ENCODE results near the gene CDKAL1.

The CDKAL1 gene

DNA sequence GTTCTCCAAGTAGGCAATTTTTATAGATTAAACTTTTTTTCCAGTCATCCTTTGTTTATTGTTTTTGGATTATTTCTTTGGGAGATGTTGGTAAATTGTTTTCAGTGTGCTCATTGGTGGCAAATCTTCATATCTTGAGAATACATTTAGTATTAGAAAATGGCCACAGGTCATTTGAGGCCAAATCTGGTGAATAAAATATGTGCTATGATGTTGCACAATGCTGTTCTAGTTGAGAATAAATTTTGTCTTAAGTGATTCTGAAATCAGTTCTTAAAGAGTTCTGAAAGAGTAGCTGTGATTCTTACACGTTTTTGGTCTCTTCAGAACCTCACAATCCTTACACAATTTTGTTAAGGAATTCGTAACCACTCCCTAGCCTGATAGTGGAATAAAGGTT lies 20.1 kb downstream of the CDKAL1 start:
- Histone ChIP-seq H3K9me3 (ENCODE audit: control insufficient read depth, low read length) (no peaks in the 10 kb centered on the region), H3K4me3 (ENCODE audit: extremely low read depth, insufficient read depth, low read length, poor library complexity, severe bottlenecking) (no peak overlapping the region), H3K36me3 (ENCODE audit: control insufficient read depth, insufficient read depth, low read length) (peaks cover 31% of the 10 kb centered on the region), H3K4me1 (ENCODE audit: control insufficient read depth, insufficient read depth, low read length, poor library complexity, severe bottlenecking) (no peaks in the 10 kb centered on the region), H3K27ac (ENCODE audit: low read depth, low read length, severe bottlenecking) (no peak overlapping the region)
- 100% methylated on average over 1 of the region's 2 CpGs; no CpG with 5 or more reads in 1 of the 2 experiments for WGBS, 2 experiments (ENCODE audit: insufficient coverage in 2 of 2)

DNA sequence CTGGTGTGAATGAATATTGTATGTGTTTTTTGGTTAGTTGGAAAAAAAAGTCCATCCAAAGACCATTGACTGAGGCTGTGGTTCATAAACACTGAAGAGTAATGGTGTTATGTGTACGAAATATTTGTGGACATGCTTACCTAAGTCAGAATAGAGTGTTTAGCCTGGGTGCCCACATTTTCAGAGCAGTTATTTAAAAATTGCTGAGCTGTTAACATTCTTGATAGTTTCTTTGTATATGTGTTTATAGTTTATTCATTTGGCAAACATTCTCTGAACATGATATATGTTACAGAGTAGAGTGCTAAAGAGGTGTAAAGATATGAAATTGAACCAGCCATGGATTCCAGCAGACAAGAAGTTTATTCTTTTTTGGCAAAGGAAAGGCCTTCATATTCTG lies 20.6 kb downstream of the CDKAL1 start:
- Histone ChIP-seq H3K36me3 (ENCODE audit: control insufficient read depth, insufficient read depth, low read length) (peaks cover 30% of the 10 kb centered on the region), H3K27ac (ENCODE audit: low read depth, low read length, severe bottlenecking) (no peak overlapping the region), H3K4me3 (ENCODE audit: extremely low read depth, insufficient read depth, low read length, poor library complexity, severe bottlenecking) (no peak overlapping the region), H3K4me1 (ENCODE audit: control insufficient read depth, insufficient read depth, low read length, poor library complexity, severe bottlenecking) (no peaks in the 10 kb centered on the region), H3K9me3 (ENCODE audit: control insufficient read depth, low read length) (no peaks in the 10 kb centered on the region)
- WGBS, 2 experiments (ENCODE audit: insufficient coverage in 2 of 2), result 92 to 100% methylated on average over 1 of the region's 1 CpG

DNA sequence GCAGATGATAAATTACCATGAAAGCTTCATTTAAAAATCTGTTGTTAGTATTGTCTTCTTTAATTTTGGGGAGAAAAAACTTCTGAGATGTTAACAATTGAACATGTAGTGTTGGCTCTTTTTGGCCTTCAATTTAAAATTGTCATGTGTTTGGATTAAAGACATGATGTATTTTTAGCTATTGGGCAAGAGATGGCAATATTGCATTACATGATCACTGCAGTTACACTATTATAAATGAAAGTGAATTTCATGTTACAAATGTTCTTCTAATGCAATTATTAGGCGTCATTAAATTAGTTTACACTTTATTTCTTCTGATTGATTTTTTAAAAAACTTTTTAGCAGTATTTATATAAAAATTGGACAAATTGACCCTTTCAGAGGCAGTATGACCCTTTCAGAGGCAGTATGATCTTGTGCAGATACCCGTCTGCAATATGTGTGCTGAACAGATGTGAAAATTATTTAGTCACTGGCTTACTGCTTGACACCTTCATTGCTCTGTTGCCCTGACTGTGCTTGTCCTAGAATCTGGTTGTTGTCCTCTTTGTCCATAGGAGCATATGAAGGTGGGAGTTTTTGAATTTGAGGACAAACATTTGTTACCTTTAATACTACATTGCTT lies 25.8 kb downstream of the CDKAL1 start:
- H3K9me3 ChIP-seq (ENCODE audit: control insufficient read depth, low read length), result no peaks in the 10 kb centered on the region
- 88 to 100% methylated on average over 1 of the region's 2 CpGs for WGBS, 2 experiments (ENCODE audit: insufficient coverage in 2 of 2)

DNA sequence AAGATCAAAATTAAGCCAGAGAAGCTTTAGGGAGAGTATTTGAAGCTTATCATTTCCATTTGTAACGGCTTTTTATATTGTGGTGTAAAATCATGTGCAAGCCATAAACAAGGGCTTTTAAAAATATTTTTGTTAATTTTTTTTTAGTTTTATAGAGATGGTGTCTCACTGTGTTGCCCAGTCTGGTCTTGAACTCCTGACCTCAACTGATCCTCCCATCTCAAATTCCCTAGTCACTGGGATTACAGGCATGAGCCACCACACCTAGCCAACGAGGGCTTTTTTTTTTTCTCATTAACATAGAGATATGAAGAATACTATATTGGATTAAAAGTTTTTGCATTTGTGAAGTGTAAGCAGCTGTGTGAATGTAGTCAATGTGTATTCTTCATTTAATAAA lies 29.1 kb downstream of the CDKAL1 start:
- 88 to 100% methylated on average over 1 of the region's 2 CpGs for WGBS, 2 experiments (ENCODE audit: insufficient coverage in 2 of 2)
- H3K27ac ChIP-seq (ENCODE audit: low read depth, low read length, severe bottlenecking), result no peak overlapping the region

More for the DNA sequence above, 25.8 kb downstream of the CDKAL1 start:
- Histone ChIP-seq H3K36me3 (ENCODE audit: control insufficient read depth, insufficient read depth, low read length) (peaks cover under 1% of the 10 kb centered on the region), H3K27ac (ENCODE audit: low read depth, low read length, severe bottlenecking) (no peak overlapping the region), H3K4me3 (ENCODE audit: extremely low read depth, insufficient read depth, low read length, poor library complexity, severe bottlenecking) (no peak overlapping the region), H3K4me1 (ENCODE audit: control insufficient read depth, insufficient read depth, low read length, poor library complexity, severe bottlenecking) (no peaks in the 10 kb centered on the region)

DNA sequence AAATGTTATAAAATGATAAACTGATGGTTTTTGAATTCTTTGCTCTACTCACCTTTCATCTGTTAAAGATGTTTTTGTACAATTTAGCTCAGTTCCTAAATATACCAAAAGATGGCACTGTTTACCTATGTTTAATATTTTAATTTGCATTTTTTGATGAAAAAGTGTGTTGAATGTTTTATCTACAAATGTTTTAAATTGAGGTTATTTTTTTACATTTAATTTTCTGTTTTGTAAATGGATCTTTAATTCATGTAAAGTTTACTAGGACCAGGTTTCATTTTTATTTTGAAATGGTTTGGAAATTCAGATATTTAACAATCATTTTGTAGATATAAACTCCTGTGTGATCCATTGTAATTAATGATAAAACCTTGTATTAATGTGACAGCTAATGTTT lies 30.0 kb downstream of the CDKAL1 start:
- Histone ChIP-seq H3K4me1 (ENCODE audit: control insufficient read depth, insufficient read depth, low read length, poor library complexity, severe bottlenecking) (no peaks in the 10 kb centered on the region), H3K27ac (ENCODE audit: low read depth, low read length, severe bottlenecking) (no peak overlapping the region), H3K36me3 (ENCODE audit: control insufficient read depth, insufficient read depth, low read length) (no peaks in the 10 kb centered on the region), H3K9me3 (ENCODE audit: control insufficient read depth, low read length) (no peaks in the 10 kb centered on the region), H3K4me3 (ENCODE audit: extremely low read depth, insufficient read depth, low read length, poor library complexity, severe bottlenecking) (no peak overlapping the region)

More for the DNA sequence above, 29.1 kb downstream of the CDKAL1 start:
- H3K36me3 ChIP-seq (ENCODE audit: control insufficient read depth, insufficient read depth, low read length), result no peaks in the 10 kb centered on the region
- no peaks in the 10 kb centered on the region for H3K9me3 ChIP-seq (ENCODE audit: control insufficient read depth, low read length)
- no peak overlapping the region for H3K4me3 ChIP-seq (ENCODE audit: extremely low read depth, insufficient read depth, low read length, poor library complexity, severe bottlenecking)
- no peaks in the 10 kb centered on the region for H3K4me1 ChIP-seq (ENCODE audit: control insufficient read depth, insufficient read depth, low read length, poor library complexity, severe bottlenecking)

DNA sequence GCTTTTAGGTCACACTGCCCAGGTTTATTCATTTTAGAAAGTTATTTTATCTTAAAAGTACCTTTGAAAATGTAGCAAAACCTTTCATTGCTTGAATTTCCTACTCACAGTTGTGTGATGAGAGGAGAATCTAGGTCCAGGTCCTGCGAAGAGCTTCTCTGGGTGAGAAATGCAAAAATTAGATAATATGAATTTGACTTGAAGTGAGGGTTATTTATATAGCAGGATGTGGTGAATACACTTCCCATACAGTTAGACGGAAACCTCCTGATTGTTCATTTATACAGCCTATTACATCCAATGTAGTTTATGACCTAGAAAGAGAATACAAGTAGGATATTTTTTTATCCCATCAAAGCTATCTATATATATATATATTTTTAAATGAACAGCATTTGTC lies 30.5 kb downstream of the CDKAL1 start:
- Histone ChIP-seq H3K4me3 (ENCODE audit: extremely low read depth, insufficient read depth, low read length, poor library complexity, severe bottlenecking) (no peak overlapping the region), H3K27ac (ENCODE audit: low read depth, low read length, severe bottlenecking) (no peak overlapping the region), H3K4me1 (ENCODE audit: control insufficient read depth, insufficient read depth, low read length, poor library complexity, severe bottlenecking) (no peaks in the 10 kb centered on the region), H3K36me3 (ENCODE audit: control insufficient read depth, insufficient read depth, low read length) (no peaks in the 10 kb centered on the region), H3K9me3 (ENCODE audit: control insufficient read depth, low read length) (no peaks in the 10 kb centered on the region)
- WGBS, 2 experiments (ENCODE audit: insufficient coverage in 2 of 2), result no CpG with 5 or more reads among the region's 2 CpGs

DNA sequence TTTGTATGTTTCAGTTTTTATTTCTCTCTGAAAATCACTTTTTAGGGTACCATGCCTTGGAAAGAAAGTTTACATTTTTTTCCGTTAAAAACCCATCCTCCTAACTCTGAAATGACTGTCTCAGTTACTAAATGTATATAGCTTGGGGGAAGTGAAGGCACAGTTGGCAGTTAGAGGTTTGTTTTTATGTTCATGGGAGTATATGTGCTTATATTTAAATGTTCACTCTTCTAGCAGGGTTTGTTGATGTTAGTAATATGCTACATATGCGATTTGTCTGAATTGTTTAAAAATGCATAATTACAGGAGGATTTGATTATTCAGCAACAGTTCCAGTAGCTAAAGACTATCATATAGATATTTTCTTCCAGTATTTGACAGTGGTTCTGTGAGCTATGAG lies 31.1 kb downstream of the CDKAL1 start:
- Histone ChIP-seq H3K4me1 (ENCODE audit: control insufficient read depth, insufficient read depth, low read length, poor library complexity, severe bottlenecking) (no peaks in the 10 kb centered on the region), H3K9me3 (ENCODE audit: control insufficient read depth, low read length) (no peaks in the 10 kb centered on the region), H3K4me3 (ENCODE audit: extremely low read depth, insufficient read depth, low read length, poor library complexity, severe bottlenecking) (no peak overlapping the region), H3K36me3 (ENCODE audit: control insufficient read depth, insufficient read depth, low read length) (no peaks in the 10 kb centered on the region), H3K27ac (ENCODE audit: low read depth, low read length, severe bottlenecking) (no peak overlapping the region)
- no CpG with 5 or more reads among the region's 2 CpGs for WGBS, 2 experiments (ENCODE audit: insufficient coverage in 2 of 2)

DNA sequence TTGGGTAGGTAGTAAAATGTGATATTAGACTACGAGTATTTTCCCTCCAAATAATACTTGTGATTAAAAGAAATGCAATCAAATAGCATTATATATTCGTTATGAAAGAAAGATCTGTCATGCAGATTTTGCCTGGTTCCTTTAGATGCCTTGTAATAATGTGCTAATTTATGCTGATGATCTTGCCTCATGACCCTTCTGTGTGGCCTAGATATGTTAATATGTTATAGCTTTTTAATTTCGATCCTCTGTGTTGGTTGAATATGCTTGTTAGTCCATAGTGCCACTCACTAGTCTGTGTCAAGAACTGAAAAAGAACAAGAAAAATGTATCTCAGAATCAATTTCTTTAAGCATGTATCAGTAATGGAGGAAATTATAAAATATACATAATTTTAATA lies 31.9 kb downstream of the CDKAL1 start:
- H3K36me3 ChIP-seq (ENCODE audit: control insufficient read depth, insufficient read depth, low read length), result no peaks in the 10 kb centered on the region
- H3K9me3 ChIP-seq (ENCODE audit: control insufficient read depth, low read length), result no peaks in the 10 kb centered on the region
- no peaks in the 10 kb centered on the region for H3K4me1 ChIP-seq (ENCODE audit: control insufficient read depth, insufficient read depth, low read length, poor library complexity, severe bottlenecking)
- H3K4me3 ChIP-seq (ENCODE audit: extremely low read depth, insufficient read depth, low read length, poor library complexity, severe bottlenecking), result no peak overlapping the region
- 100% methylated on average over 1 of the region's 3 CpGs; no CpG with 5 or more reads in 1 of the 2 experiments for WGBS, 2 experiments (ENCODE audit: insufficient coverage in 2 of 2)
- no peak overlapping the region for H3K27ac ChIP-seq (ENCODE audit: low read depth, low read length, severe bottlenecking)

DNA sequence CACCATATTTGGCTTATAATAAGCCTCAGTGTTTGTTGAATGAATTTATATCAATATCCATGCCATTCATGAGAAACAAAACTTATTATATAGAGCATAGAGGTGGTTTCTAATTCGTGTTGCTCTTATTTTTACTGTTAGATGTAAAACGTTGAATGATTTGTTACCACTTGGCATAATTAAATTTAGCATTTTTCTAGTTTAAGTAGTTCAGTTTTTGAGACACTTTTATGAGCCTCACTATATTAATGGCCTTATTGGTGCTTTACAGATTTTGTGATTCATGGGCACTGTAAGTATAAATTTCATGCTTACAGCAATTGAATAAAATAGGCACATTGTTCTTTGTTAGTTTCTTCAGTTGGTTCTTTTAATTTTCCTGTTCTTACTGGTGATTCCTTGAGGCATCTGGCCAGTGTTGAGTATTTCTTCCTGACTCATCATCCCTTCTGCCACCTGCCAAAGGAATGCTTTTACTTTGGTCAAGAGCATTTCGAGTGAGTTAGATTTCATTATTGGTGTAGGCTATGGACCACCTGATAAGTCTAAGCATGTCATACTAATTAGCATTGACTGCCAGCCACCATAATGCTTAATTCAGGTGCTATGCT lies 34.8 kb downstream of the CDKAL1 start:
- H3K4me3 ChIP-seq (ENCODE audit: extremely low read depth, insufficient read depth, low read length, poor library complexity, severe bottlenecking), result no peak overlapping the region
- no peak overlapping the region for H3K27ac ChIP-seq (ENCODE audit: low read depth, low read length, severe bottlenecking)
- no peaks in the 10 kb centered on the region for H3K4me1 ChIP-seq (ENCODE audit: control insufficient read depth, insufficient read depth, low read length, poor library complexity, severe bottlenecking)
- H3K9me3 ChIP-seq (ENCODE audit: control insufficient read depth, low read length), result no peaks in the 10 kb centered on the region
- H3K36me3 ChIP-seq (ENCODE audit: control insufficient read depth, insufficient read depth, low read length), result no peaks in the 10 kb centered on the region
- no CpG with 5 or more reads among the region's 3 CpGs for WGBS, 2 experiments (ENCODE audit: insufficient coverage in 2 of 2)

DNA sequence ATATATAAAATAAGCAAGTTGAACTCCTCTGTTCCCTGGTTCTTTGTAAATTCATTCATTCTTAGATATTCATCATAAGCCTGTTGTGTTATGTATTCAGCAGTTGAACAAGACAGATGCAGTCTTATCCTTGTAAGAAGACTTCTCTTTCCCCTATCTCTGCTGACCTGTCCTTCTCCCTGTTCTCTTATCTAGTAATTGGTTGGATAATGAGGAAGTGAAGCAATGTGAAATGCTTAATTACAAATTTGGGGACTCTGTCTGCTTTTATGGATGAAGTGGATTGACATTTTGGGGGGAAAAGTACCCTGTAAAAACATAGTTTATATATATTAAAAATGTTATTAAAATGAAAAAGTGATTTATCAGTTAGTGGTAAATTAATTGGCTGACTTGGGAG lies 37.0 kb downstream of the CDKAL1 start:
- Histone ChIP-seq H3K4me1 (ENCODE audit: control insufficient read depth, insufficient read depth, low read length, poor library complexity, severe bottlenecking) (no peaks in the 10 kb centered on the region), H3K27ac (ENCODE audit: low read depth, low read length, severe bottlenecking) (no peak overlapping the region), H3K36me3 (ENCODE audit: control insufficient read depth, insufficient read depth, low read length) (no peaks in the 10 kb centered on the region), H3K4me3 (ENCODE audit: extremely low read depth, insufficient read depth, low read length, poor library complexity, severe bottlenecking) (no peak overlapping the region), H3K9me3 (ENCODE audit: control insufficient read depth, low read length) (no peaks in the 10 kb centered on the region)

DNA sequence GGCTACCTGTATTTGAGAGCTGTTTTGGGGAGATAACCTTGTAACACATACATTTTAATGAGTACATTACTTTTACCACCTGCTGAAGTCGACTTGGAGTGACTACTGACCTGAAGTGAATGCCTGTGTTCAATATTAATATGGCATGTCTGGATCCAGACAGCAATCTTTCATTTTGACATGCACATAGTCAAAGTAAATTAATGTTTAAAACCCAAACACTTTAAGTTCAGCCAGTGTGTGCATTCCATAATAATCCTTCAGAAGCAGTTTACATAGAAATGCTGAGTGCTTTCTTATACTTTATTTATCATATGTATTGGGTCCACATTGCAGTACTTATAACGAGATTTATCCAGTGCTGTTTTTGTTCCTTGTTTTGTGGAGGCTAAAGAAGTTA lies 38.0 kb downstream of the CDKAL1 start:
- H3K9me3 ChIP-seq (ENCODE audit: control insufficient read depth, low read length), result no peaks in the 10 kb centered on the region
- peaks cover 3% of the 10 kb centered on the region for H3K36me3 ChIP-seq (ENCODE audit: control insufficient read depth, insufficient read depth, low read length)
- no peaks in the 10 kb centered on the region for H3K4me1 ChIP-seq (ENCODE audit: control insufficient read depth, insufficient read depth, low read length, poor library complexity, severe bottlenecking)
- H3K4me3 ChIP-seq (ENCODE audit: extremely low read depth, insufficient read depth, low read length, poor library complexity, severe bottlenecking), result no peak overlapping the region
- no peak overlapping the region for H3K27ac ChIP-seq (ENCODE audit: low read depth, low read length, severe bottlenecking)
- no CpG with 5 or more reads among the region's 2 CpGs for WGBS, 2 experiments (ENCODE audit: insufficient coverage in 2 of 2)
